NCI-H774 (cell line): ENCODE data around the gene TARDBP.
A peak's percentile ranks its signal among the peaks of the same experiment; 100 is the strongest.
"Not testable (repeated sequence)": the region's sequence is repeated elsewhere in the genome, so short reads cannot be mapped to it uniquely, and the experiment has no call there.

ENCODE experiments used
- DNase-seq: peaks from one replicate; lab custom pipeline; 2025; lab: John Stamatoyannopoulos, UW

Gene TARDBP

DNA sequence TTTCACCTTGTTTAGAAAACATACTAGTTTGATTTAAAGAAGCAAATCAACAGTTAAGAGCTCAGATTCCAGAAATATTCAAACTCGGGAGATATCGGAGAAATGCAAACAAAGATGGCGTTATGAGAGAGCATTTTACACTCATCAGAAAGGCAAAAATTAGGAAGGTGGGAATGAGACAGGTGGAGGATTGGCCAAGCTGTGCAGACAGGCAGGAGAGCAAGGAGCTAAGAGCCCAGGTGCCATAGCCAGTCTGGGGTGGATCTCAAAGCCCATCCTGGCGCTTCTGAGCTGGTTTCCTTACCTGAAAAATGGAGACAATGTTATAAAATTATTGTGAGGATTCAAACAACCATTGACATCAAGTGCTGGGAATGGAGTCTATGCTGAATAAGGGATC is 19.6 kb upstream of the TARDBP start:
- no peak for DNase-seq

DNA sequence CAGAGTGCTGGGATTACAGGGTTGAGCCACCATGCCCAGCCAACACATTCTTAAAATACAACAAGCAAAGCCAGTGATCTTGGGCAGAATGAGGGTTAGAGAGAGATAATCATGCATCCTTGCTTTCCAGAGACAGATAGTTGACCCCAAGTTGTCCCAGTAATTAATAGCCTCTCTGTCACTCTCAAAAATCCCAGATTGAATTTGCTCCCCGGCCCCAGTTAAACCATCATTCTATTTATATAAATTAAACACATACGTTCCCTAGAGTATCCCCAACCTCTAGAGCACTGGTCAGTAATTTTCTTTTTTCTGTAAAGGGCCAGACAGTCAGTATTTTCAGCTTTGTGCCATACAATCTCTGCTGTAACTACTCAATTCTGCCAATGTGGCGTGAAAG is 16.4 kb upstream of the TARDBP start:
- no peak for DNase-seq

DNA sequence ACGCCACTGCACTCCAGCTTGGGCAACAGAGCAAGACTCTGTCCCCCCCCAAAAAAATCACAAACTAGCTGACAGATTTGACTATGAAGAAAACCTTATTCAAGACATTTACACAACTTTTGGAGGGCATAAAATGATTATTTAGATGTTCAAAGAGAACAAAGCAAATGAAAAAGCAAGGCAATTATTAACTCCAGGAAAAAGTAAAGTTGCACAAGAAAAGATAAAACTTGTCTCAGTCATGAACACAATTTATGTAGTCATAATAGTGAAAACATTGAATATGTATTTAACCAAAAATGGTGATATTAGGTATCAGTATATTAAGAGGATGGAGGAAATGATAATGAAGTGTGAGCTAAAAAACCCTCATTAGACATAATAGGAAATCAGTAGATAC is 11.9 kb upstream of the TARDBP start:
- no peak for DNase-seq

DNA sequence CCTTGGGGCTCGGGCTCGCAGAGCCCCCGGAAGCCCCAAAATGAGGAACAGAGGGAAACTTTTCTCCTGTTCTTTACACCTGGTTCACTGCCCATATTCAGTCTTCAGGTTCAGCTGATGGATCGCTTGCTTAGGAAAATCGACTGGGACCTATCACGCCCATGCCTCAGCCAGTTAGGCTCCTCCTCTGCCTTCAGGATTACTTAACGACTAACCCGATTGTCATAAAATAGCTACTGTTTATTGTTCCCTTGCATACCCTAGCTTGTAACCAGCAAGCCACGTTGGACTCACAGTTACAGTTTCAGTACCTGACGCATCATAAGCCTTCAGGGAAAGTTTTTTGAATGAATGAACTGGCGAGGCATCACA is 692 bp downstream of the TARDBP start:
- DNase-seq: no peak

DNA sequence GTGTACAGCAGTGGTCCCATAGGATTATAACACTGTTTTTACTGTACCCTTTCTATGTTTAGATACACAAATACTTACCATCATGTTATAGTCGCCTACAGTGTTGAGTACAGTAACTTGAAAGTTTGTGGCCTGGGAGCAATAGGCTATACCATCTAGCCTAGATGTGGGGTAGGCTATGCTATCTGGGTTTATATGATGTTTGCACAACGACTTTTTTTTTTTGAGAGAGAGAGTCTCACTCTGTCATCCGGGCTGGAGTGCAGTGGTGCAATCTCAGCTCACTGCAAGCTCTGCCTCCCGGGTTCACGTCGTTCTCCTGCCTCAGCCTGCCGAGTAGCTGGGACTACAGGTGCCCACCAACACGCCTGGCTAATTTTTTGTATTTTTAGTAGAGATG is 6.9 kb downstream of the TARDBP start:
- DNase-seq: not testable (repeated sequence)

DNA sequence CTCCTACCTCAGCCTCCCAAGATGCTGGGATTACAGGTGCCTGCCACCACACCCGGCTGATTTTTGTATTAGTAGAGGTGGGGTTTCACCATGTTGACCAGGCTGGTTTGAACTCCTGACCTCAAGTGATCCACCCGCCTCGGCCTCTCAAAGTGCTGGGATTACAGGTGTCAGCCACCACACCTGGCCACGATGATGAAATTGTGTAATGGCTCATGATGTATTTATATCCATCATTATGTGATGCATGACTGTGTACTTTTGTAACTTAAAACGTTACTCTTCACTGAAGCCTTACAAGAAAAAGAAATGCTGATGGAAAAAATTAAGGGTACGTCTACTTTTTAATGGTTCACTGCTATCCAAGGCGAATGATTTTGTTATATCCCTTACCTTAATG is 7.5 kb downstream of the TARDBP start:
- DNase-seq: no peak

DNA sequence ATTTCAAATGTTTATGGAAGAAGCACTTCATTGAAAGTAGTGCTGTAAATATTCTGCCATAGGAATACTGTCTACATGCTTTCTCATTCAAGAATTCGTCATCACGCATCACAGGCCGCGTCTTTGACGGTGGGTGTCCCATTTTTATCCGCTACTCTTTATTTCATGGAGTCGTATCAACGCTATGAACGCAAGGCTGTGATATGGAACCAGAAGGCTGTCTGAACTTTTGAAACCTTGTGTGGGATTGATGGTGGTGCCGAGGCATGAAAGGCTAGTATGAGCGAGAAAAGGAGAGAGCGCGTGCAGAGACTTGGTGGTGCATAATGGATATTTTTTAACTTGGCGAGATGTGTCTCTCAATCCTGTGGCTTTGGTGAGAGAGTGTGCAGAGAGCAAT is 10.7 kb downstream of the TARDBP start:
- no peak for DNase-seq

DNA sequence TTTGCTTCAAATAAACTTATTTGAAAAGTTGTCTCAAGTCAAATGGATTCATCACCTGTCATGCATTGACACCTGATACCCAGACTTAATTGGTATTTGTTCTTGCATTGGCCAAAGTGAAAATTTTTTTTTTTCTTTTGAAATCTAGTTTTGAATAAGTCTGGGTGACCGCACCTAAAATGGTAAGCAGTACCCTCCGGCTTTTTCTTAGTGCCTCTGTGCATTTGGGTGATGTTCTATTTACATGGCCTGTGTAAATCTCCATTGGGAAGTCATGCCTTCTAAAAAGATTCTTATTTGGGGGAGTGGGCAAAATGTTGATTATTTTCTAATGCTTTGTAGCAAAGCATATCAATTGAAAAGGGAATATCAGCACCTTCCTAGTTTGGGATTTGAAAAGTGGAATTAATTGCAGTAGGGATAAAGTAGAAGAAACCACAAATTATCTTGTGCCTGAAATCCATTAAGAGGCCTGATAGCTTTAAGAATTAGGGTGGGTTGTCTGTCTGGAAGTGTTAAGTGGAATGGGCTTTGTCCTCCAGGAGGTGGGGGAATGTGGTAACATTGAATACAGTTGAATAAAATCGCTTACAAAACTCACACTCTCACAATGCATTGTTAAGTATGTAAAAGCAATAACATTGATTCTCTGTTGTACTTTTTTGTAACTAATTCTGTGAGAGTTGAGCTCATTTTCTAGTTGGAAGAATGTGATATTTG is 11.9 kb downstream of the TARDBP start:
- no peak for DNase-seq

DNA sequence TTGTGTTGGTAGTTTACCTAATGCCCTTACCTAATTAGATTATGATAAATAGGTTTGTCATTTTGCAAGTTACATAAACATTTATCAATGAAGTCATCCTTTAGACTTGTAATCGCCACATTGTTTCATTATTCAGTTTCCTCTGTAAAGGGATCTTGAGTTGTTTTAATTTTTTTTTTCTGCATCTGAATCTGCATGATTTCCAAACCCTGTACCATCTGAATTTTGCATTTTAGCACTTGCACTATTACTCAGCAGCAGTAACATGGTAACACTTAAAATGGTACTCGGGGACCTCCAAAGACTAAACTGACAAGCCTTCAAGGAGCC is 12.4 kb downstream of the TARDBP start:
- no peak for DNase-seq

DNA sequence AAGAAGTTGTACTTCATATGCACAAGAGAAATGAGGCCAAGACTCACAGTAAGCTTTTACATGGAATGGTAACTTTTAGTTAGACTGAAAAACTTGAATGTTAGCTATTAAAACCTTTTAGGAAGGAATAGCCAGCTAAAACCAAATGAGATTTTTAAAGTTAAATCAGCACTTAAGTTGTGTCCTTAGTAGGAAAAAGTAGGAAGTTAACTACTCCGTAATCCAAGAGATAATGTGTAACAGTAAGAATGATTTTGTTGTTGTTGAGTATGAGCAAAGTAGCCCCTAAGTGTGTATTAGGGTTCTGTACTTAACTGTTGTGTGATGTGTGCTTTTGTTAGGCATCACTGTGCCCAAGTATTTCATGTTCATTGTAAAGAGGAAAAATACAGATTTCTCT is 13.2 kb downstream of the TARDBP start:
- no peak for DNase-seq

DNA sequence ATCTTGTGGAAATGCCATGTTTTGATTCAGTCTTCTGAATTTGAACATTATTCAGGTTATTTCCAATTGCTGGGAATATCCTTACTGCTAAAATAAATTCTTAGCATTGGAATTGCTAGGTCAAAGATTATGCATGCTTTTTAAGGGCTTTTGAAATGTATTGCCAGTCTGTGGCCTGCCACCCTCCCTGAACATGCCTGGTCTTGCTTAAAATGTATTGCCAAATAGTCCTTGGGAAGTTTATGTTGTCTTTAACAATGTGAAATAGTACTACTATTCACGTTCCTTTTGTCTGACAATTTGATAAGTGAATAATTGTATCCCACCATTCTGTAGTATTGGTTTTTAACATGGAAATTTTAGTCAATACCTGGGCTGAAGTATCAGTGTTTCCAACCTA is 13.6 kb downstream of the TARDBP start:
- no peak for DNase-seq

DNA sequence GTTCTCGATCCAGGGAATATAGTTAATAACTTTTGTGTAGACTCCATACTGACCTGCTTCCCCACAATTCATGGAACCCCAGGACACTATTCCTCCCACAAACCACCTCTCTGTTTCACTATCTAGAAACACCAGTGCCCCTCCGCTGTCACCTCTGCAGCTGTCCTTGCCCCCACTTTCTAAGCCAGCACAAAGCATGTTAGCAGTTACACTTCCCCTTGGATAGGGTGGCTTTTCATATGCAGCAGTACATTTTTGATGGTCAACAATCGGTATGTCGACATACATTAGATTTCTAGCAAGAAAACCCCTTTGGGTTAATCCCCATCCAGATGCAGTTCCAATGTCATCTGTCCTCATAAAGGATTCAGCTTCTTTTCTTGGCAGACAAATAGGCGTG is 14.4 kb downstream of the TARDBP start:
- no peak for DNase-seq

DNA sequence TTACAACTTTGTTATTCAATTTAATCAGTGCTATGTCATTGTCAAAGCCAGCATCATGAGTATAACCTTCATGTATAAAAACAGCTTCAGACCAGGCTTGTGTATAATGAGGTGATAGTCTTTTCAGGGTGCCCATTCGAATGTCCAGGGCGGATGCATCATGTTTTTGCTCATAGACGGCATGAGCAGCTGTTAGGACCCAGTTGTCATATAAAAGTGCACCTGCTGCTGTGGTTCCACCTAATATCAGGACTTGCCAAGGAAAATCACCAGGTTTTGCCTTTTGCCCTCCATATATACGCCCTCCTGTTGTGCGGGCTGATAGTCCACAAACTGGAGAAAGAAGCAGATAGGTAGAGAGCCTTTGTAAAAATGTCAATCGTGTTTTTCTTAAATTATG is 14.9 kb downstream of the TARDBP start:
- no peak for DNase-seq

DNA sequence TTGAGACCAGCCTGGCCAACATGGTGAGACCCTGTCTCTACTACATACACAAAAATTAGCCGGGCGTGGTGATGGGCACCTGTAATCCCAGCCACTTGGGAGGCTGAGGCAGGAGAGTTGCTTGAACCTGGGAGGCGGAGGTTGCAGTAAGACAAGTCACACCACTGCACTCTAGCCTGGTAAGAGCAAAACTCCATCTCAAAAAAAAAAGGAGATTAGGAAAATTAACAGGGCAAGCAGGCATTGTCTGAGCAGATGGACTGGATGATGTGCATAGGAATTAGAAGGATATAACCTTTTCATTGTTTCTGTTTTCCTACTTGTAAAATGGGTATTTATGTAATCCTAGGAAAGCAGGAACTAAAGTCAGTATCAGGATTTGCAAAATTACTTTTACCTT is 15.6 kb downstream of the TARDBP start:
- DNase-seq: no peak

DNA sequence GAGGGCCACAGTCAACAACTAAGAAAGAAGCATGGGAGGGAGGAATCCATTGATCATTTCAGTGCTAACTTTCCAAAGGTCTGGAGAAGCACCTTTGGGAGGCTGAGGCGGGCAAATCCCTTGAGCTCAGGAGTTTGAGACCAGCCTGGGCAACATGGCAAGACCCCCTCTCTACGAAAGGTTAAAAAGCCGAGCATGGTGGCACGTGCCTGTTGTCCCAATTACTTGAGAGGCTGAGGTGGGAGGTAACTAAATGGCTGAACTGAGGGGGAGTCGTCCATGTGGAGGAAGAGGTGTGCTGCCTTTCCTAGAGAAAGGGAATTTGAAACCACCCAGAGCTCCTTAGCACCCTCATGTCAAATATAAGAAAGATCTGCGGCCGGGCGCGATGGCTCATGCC is 18.4 kb downstream of the TARDBP start:
- DNase-seq: no peak

DNA sequence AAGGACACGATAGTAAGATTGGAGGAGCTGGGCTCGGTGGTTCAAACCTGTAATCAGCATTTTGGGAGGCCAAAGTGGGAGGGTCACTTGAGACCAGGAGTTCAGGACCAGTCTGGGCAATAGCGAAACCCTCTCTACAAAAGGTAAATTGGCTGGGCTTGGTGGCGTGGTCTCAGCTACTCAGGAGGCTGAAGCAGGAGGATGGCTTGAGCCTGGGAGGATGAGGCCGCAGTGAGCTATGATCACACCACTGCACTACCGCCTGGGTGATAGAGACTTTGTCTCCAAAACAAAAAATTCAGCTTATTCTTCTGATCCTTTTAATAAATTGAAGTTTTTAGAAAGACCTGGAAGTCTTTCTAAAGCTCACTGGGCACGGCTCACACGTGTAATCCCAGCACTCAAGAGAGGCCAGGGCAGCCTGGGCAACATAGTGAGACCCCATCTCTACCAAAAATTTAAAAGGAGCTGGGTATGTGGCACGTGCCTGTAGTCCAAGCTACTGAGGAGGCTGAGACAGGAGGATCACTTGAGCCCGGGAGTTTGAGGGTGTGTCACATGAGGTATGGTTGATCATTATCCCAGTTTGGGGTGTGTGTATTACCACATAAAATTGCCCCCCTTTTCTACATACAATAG is 19.3 kb downstream of the TARDBP start:
- no peak for DNase-seq

DNA sequence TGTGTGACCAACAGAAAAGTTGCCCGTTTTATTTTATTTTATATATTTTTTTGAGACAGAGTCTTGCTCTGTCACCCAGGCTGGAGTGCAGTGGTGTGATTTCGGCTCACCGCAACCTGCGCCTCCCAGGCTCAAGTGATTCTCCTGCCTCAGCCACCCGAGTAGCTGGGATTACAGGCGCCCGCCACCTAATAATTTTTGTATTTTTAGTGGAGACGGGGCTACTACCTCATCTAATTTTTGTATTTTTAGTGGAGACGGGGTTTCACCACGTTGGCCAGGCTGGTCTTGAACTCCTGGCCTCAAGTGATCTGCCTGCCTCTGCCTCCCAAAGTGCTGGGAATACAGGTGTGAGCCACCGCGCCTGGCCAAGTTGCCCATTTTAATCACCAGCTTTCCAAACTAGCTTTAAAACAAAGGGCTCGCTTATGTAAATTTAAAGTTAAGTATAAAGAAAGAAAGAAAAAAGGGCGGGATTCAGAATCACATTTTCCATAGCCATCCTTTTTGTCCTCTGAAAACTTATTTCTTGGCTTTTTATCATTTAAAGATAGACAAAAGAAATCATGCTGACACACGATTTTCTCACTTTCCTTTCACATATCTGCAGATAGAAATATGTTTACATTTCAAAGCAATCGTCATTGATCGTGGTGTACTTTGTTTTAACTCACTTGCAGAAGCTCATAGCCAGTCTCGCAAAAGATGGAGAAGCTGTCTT is 24.7 kb downstream of the TARDBP start:
- not testable (repeated sequence) for DNase-seq

DNA sequence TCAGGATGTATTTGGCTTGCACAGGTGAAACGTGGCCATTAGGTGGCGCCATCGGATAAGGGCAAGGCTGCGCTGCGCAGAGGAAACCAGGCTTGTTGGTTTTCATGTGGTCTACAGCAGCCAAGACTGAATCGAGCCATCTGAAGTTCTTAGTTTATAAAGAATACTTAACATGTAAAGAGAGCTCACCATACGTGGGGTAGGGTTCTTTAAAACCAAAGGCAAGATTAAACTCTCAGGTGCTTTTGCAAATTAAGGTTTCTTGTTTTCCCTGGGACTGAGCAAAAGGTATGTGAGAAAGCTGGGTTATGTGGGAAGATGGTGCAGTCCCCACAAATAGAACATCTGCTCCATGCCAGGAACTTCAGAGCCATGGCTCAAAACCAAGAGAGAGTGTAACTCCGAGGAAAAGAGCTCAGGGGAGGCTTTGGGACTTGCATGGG is 25.3 kb downstream of the TARDBP start:
- DNase-seq: peak; percentile 52

DNA sequence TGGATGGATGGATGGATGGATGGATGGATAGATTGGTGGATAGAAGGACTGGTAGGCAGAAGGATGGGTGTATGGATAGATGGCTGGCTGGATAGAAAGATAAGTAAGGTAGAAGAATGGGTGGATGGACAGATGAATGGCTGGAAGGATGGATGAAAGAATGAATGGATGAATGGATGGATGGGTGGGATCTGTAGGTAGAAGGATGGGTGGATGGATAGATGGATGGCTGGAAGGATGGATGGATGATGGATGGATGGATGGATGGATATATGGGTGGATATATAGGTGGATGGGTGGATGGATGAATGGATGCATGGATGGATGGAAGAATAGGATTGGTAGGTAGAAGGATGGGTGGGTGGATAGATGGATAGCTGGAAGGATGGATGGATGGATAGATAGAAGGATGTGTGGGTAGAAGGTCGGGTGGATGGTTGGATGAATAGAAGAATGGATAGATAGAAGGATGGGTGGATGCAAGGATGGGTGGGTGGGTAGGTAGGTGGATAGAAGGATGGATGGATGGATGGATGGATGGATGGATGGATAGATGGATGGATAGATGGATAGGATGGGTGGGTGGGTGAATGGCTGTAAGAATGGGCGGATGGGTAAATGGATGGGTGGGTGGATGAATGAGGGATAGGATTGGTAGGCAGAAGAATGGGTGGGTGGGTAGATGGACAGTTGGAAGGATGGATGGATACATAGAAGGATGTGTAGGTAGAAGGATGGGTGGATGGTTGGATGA is 27.1 kb downstream of the TARDBP start:
- DNase-seq: no peak

DNA sequence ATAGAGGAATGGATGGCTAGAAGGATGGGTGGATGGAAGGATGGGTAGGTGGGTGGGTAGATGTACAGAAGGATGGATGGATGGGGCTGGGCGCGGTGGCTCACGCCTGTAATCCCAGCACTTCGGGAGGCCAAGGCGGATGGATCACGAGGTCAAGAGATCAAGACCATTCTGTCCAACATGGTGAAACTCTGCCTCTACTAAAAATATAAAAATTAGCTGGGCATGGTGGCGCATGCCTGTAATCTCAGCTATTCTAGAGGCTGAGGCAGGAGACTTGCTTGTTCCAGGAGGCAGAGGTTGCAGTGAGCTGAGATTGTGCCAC is 27.6 kb downstream of the TARDBP start:
- DNase-seq: not testable (repeated sequence)

DNA sequence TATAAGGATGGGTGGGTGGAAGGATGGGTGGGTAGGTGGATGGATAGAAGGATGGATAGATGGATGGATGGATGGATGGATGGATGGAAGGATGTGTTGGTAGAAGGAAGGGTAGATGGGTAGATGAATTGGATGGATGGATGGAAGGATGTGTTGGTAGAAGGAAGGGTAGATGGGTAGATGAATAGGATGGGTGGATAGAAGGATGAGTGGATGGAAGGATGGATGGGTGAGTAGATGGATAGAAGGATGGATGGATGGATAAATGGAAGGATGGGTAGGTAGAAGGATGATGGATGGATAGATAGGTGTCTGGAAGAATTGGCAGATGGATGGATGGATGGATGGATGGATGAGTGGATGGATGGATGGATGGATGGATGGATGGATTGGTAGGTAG is 28.6 kb downstream of the TARDBP start:
- no peak for DNase-seq

DNA sequence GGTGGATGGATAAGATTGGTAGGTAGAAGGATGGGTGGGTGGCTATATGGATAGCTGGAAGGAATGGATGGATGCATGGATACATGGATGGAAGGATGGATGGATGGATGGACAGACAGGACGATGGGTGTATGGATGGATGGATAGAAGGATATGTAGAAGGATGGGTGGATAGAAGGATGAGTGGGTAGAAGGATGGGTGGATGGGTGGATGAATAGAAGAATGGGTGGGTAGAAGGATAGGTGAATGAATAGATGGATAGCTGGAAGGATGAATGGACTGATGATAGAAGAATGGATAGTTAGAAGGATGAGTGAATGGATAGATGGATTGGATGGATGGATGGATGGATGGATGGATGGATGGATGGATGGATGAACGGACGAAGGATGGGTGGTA is 29.6 kb downstream of the TARDBP start:
- DNase-seq: no peak
